H9 (cell line): ENCODE measurements around the gene OR10AD1. TPM values are rescaled to one million over a fixed set of nuclear protein-coding genes. Genes with fewer than 3 reads are reported as not detected.
"Not testable (repeated sequence)": the region's sequence is repeated elsewhere in the genome, so short reads cannot be mapped to it uniquely, and the experiment has no call there.

ENCODE experiments used
- DNase-seq: peaks from one replicate; pipeline ENCODE4 v3.0.0-alpha.2; 2017
- H2AFZ ChIP-seq: one replicate; pipeline ENCODE4 v1.6.1; 2013; ENCODE audit warnings: mild to moderate bottlenecking, low read length, control low read depth, moderate library complexity
- H2AK5ac ChIP-seq: 2 replicates; pipeline ENCODE4 v1.6.1; 2013; ENCODE audit warnings: low read length, control low read depth, mixed read lengths; ENCODE audit not compliant: insufficient read length
- H2BK120ac ChIP-seq: one replicate; pipeline ENCODE4 v1.6.1; 2013; ENCODE audit warnings: low read depth, mild to moderate bottlenecking, low read length, control low read depth, inconsistent platforms; ENCODE audit not compliant: poor library complexity, severe bottlenecking
- H2BK12ac ChIP-seq: 2 replicates; pipeline ENCODE4 v1.6.1; 2013; ENCODE audit warnings: low read length, control low read depth, mixed read lengths, low read depth; ENCODE audit not compliant: insufficient read length
- H2BK15ac ChIP-seq: 2 replicates; pipeline ENCODE4 v1.6.1; 2013; ENCODE audit warnings: low read depth, low read length, control low read depth
- H2BK20ac ChIP-seq: one replicate; pipeline ENCODE4 v1.6.1; 2013; ENCODE audit warnings: low read depth, mild to moderate bottlenecking, low read length, control low read depth, inconsistent platforms; ENCODE audit not compliant: poor library complexity, severe bottlenecking
- H2BK5ac ChIP-seq: 2 replicates; pipeline ENCODE4 v1.6.1; 2013; ENCODE audit warnings: low read length, control low read depth, mixed read lengths; ENCODE audit not compliant: insufficient read length
- H3K14ac ChIP-seq: 2 replicates; pipeline ENCODE4 v1.6.1; 2013; ENCODE audit warnings: low read length, control low read depth; ENCODE audit not compliant: insufficient read depth
- H3K18ac ChIP-seq: 2 replicates; pipeline ENCODE4 v1.6.1; 2013; ENCODE audit warnings: low read depth, mild to moderate bottlenecking, mixed read lengths, low read length, control low read depth; ENCODE audit not compliant: insufficient read length
- H3K23ac ChIP-seq: 2 replicates; pipeline ENCODE4 v1.6.1; 2013; ENCODE audit warnings: low read length, control low read depth, mixed read lengths, low read depth; ENCODE audit not compliant: insufficient read length
- H3K23me2 ChIP-seq: 2 replicates; pipeline ENCODE4 v1.6.1; 2013; ENCODE audit warnings: low read depth, mild to moderate bottlenecking, mixed read lengths, low read length, control low read depth; ENCODE audit not compliant: insufficient read length, poor library complexity, severe bottlenecking
- H3K27ac ChIP-seq: 2 replicates; pipeline ENCODE4 v1.5.1; 2013; ENCODE audit warnings: low read length, control low read depth, mixed read lengths, low read depth; ENCODE audit not compliant: insufficient read length
- H3K27me3 ChIP-seq: 2 replicates; pipeline ENCODE4 v1.6.1; 2013; ENCODE audit warnings: low read length, control low read depth, inconsistent platforms; ENCODE audit not compliant: insufficient read depth
- H3K4ac ChIP-seq: 2 replicates; pipeline ENCODE4 v1.6.1; 2013; ENCODE audit warnings: low read depth, mild to moderate bottlenecking, control low read depth, inconsistent platforms, low read length, moderate library complexity
- H3K4me1 ChIP-seq: 2 replicates; pipeline ENCODE4 v1.6.1; 2013; ENCODE audit warnings: low read length, control low read depth, inconsistent platforms; ENCODE audit not compliant: insufficient read depth
- H3K4me2 ChIP-seq: 2 replicates; pipeline ENCODE4 v1.6.1; 2013; ENCODE audit warnings: low read length, control low read depth, mixed read lengths; ENCODE audit not compliant: insufficient read length, insufficient read depth
- H3K56ac ChIP-seq: 2 replicates; pipeline ENCODE4 v1.6.1; 2013; ENCODE audit warnings: low read depth, mild to moderate bottlenecking, mixed read lengths, low read length, control low read depth; ENCODE audit not compliant: insufficient read length
- H3K79me1 ChIP-seq: 2 replicates; pipeline ENCODE4 v1.6.1; 2013; ENCODE audit warnings: low read depth, mild to moderate bottlenecking, moderate library complexity, low read length, control low read depth, inconsistent platforms; ENCODE audit not compliant: insufficient read depth, poor library complexity, severe bottlenecking
- H3K79me2 ChIP-seq: 2 replicates; pipeline ENCODE4 v1.6.1; 2013; ENCODE audit warnings: low read length, control low read depth, inconsistent platforms; ENCODE audit not compliant: insufficient read depth
- H3K9ac ChIP-seq: 2 replicates; pipeline ENCODE4 v1.6.1; 2013; ENCODE audit warnings: low read length, control low read depth, mixed read lengths; ENCODE audit not compliant: insufficient read length; ENCODE audit errors: extremely low read depth
- H3K9me3 ChIP-seq: one replicate; pipeline ENCODE4 v1.6.1; 2013; ENCODE audit warnings: low read depth, low read length, inconsistent platforms; ENCODE audit not compliant: control insufficient read depth
- H3T11ph ChIP-seq: one replicate; pipeline ENCODE4 v1.6.1; 2013; ENCODE audit warnings: mild to moderate bottlenecking, low read length, control low read depth, inconsistent platforms
- H4K20me1 ChIP-seq: one replicate; pipeline ENCODE4 v1.6.1; 2013; ENCODE audit not compliant: control insufficient read depth, insufficient read length, insufficient read depth
- H4K5ac ChIP-seq: 2 replicates; pipeline ENCODE4 v1.6.1; 2013; ENCODE audit warnings: low read depth, mild to moderate bottlenecking, mixed read lengths, low read length, control low read depth; ENCODE audit not compliant: insufficient read length
- H4K8ac ChIP-seq: replicated peaks from 2 replicates; pipeline ENCODE4 v1.6.1; 2013; ENCODE audit warnings: low read length, control low read depth, mixed read lengths, low read depth; ENCODE audit not compliant: insufficient read length
- H4K91ac ChIP-seq: 2 replicates; pipeline ENCODE4 v1.6.1; 2013; ENCODE audit warnings: low read depth, mild to moderate bottlenecking, moderate library complexity, mixed read lengths, low read length, control low read depth; ENCODE audit not compliant: insufficient read length
- H3K27ac Mint-ChIP-seq, 3 experiments: 2 replicates in 2 of 3; 3 replicates in 1 of 3; pipeline ENCODE4 v1.8.0; 2020 to 2021; ENCODE audit warnings: mixed read lengths in 3 of 3, mild to moderate bottlenecking in 1 of 3, moderate library complexity in 1 of 3
- H3K27me3 Mint-ChIP-seq: 2 replicates; pipeline ENCODE4 v1.8.0; 2021; ENCODE audit warnings: low read depth, mild to moderate bottlenecking, moderate library complexity, mixed read lengths
- H3K36me3 Mint-ChIP-seq, 3 experiments: 2 replicates in 2 of 3; 3 replicates in 1 of 3; pipeline ENCODE4 v1.8.0; 2020 to 2021; ENCODE audit warnings: low read depth in 3 of 3, mixed read lengths in 3 of 3; ENCODE audit not compliant: insufficient read depth in 1 of 3
- H3K4me1 Mint-ChIP-seq, 2 experiments: 2 replicates each; pipeline ENCODE4 v1.8.0; 2020; ENCODE audit warnings: mixed read lengths in 2 of 2
- H3K4me3 Mint-ChIP-seq, 2 experiments: 2 replicates in 1 of 2; 3 replicates in 1 of 2; pipeline ENCODE4 v1.8.0; 2020 to 2021; ENCODE audit warnings: mild to moderate bottlenecking in 2 of 2, mixed read lengths in 2 of 2, moderate library complexity in 1 of 2
- H3K9me3 Mint-ChIP-seq, 2 experiments: 2 replicates in 1 of 2; 3 replicates in 1 of 2; pipeline ENCODE4 v1.8.0; 2020; ENCODE audit warnings: mild to moderate bottlenecking in 2 of 2, mixed read lengths in 2 of 2, moderate library complexity in 1 of 2
- CTCF ChIP-seq: fragments of 200-600 bp; sonication (generic); conservative IDR thresholded peaks from 3 replicates; pipeline ENCODE4 v1.8.0; 2021; ENCODE audit warnings: antibody characterized with exemption, mild to moderate bottlenecking
- WGBS: extraction: QIAGEN DNeasy Blood & Tissue Kit; methylation state at CpG from one replicate; pipeline ENCODE4 v1.1.7; 2013; ENCODE audit warnings: missing lambda C conversion rate, low lambda C conversion rate, mixed read lengths; ENCODE audit not compliant: insufficient read length; ENCODE audit errors: extremely low coverage; 5-methylcytosine and 5-hydroxymethylcytosine counted together
- total RNA-seq: library from RNA; stranded (reverse); gene quantifications from 2 replicates; pipeline ENCODE4 v1.2.1, GENCODE V29; 2021

The OR10AD1 gene
- total RNA-seq, 1 experiment from 2014 or later: not detected

GRCh38 chr12:48235796-48236333 lies 32.8 kb upstream of the OR10AD1 start:
- Histone ChIP-seq H3K27ac (no peak overlapping the region), H2BK5ac (no peak overlapping the region), H3K23ac (no peak overlapping the region), H3K4ac (no peak overlapping the region), H2AFZ (no peak overlapping the region), H2BK15ac (no peak overlapping the region), H3T11ph (no peak overlapping the region), H2BK20ac (no peak overlapping the region), H2BK120ac (no peak overlapping the region), H3K18ac (no peak overlapping the region), H3K9me3 (no peaks in the 10 kb centered on the region), H4K91ac (no peak overlapping the region), H3K4me2 (no peak overlapping the region), H3K56ac (no peak overlapping the region), H3K79me2 (no peaks in the 10 kb centered on the region), H4K5ac (no peak overlapping the region), H2AK5ac (no peak overlapping the region), H2BK12ac (no peak overlapping the region), H3K9ac (no peak overlapping the region), H3K4me1 (peaks cover 3% of the 10 kb centered on the region; the same call in 1 of the 2 replicates), H3K23me2 (no peaks in the 10 kb centered on the region), H3K14ac (no peak overlapping the region), H4K20me1 (no peaks in the 10 kb centered on the region), H4K8ac (no peak overlapping the region), H3K27me3 (no peaks in the 10 kb centered on the region), H3K79me1 (no peaks in the 10 kb centered on the region)
- Mint-ChIP-seq H3K36me3 (peaks cover 0 to 5% (median 0%) of the 10 kb centered on the region in 3 experiments; a peak in 2 of 7 replicates), H3K27me3 (no peaks in the 10 kb centered on the region), H3K9me3 (peaks cover 7 to 29% of the 10 kb centered on the region in 2 experiments), H3K27ac (peak overlapping the region in 1 of 3 experiments; percentile 53; a peak in 2 of 7 replicates), H3K4me1 (peaks cover 5 to 7% of the 10 kb centered on the region in 2 experiments), H3K4me3 (no peak overlapping the region)
- TF ChIP-seq CTCF: no peak
- WGBS: no CpG with 5 or more reads among the region's 4 CpGs
- DNase-seq: no peak

- H4K91ac ChIP-seq, H3K4me3 Mint-ChIP-seq, H2AK5ac ChIP-seq, H4K20me1 ChIP-seq, H3K18ac ChIP-seq, H2BK20ac ChIP-seq, H2BK15ac ChIP-seq, H2BK120ac ChIP-seq, H3K79me1 ChIP-seq, H2AFZ ChIP-seq, H3K4ac ChIP-seq, H2BK5ac ChIP-seq, H3K36me3 Mint-ChIP-seq, DNase-seq, H3K27me3 ChIP-seq, H3K27ac ChIP-seq, H2BK12ac ChIP-seq, H3K4me2 ChIP-seq, H3K4me1 Mint-ChIP-seq, H3K4me1 ChIP-seq, H4K5ac ChIP-seq, H3K79me2 ChIP-seq, H3K9ac ChIP-seq, H3K27ac Mint-ChIP-seq, H3K23ac ChIP-seq, H3K56ac ChIP-seq, H3K9me3 ChIP-seq, H3K14ac ChIP-seq, H4K8ac ChIP-seq, H3T11ph ChIP-seq, H3K23me2 ChIP-seq: not testable (repeated sequence)
- WGBS: no CpG with 5 or more reads among the region's 2 CpGs
- H3K27me3 Mint-ChIP-seq: peaks cover 20% of the 10 kb centered on the region
- H3K9me3 Mint-ChIP-seq: peaks cover 15 to 57% of the 10 kb centered on the region in 2 experiments
These were observed 28.3 kb upstream of the OR10AD1 start for GRCh38 chr12:48231169-48231958.
